ENCODE data around the gene PCMT1. TPM values are rescaled to one million over a fixed set of nuclear protein-coding genes. Genes with fewer than 3 reads are reported as not detected.

The PCMT1 gene
- total RNA-seq, 2 experiments from 2014 or later: 14.4 to 15.7 TPM

DNA sequence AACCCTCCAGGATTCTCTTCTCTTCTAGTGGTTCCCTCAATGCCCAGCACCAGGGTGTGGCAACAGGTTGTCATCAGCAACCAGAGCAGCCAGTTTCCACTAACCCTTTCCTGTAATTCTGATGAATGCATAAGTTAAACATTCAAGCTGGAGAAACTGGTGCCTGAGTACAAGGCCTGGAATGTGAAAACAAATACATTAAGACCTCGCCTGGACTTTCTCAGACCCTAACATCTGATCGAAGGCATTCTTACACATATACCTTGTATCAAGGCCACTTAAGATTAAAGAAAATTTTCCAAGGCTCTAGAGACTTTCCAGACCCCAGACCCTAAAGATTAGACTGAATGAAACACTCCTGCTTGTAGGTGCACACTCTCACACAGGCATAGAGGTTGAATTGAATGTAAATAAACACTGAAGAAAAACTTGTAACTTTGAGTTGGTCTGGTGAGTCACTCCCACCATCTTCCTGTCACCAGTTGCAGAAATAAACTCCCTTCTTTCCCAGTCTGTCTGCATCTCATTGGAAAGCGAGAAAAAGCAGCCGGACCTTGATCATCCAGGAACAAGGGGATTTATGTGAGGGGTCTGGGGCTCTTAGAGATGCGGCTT, 105.6 kb downstream of the PCMT1 start:
- TF ChIP-seq CTCF (IDR thresholded peaks at IDR 0.05): no peak
- Mint-ChIP-seq H3K27me3 (peaks cover 11% of the 10 kb centered on the region), H3K9me3 (no peaks in the 10 kb centered on the region), H3K4me1 (ENCODE audit: low read depth) (peaks cover 18% of the 10 kb centered on the region), H3K36me3 (ENCODE audit: low read depth) (no peaks in the 10 kb centered on the region), H3K27ac (no peak overlapping the region), H3K4me3 (no peak overlapping the region)
- no peak overlapping the region for H3K4me3 ChIP-seq (ENCODE audit: low read length)
- CTCF ChIA-PET: no interaction called here
- ATAC-seq (ENCODE audit: poor library complexity) (no peak), DNase-seq (no peak)
- no peaks in the 10 kb centered on the region for H3K36me3 ChIP-seq (ENCODE audit: insufficient read depth, low read length)
- peaks cover 9% of the 10 kb centered on the region for H3K4me1 ChIP-seq (ENCODE audit: insufficient read depth, low read length)
- intact Hi-C loops (cut with DNase I, micrococcal nuclease): no loop called here
- POLR2A ChIA-PET: no interaction called here
- H3K27ac ChIP-seq (ENCODE audit: low read depth in 1 of 2, low read length in 2 of 2): no peak overlapping the region
- H3K27me3 ChIP-seq (ENCODE audit: control insufficient read depth in 1 of 2, insufficient read depth in 2 of 2, low read length in 2 of 2): peaks cover 0 to 2% of the 10 kb centered on the region in 2 experiments
- no peaks in the 10 kb centered on the region for H3K9me3 ChIP-seq (ENCODE audit: control insufficient read depth in 1 of 2, insufficient read depth in 1 of 2, low read length in 2 of 2)

GRCh38 chr6:149855741-149856140, 106.2 kb downstream of the PCMT1 start:
- Histone ChIP-seq H3K4me3 (ENCODE audit: low read length) (no peak overlapping the region), H3K27me3 (ENCODE audit: control insufficient read depth in 1 of 2, insufficient read depth in 2 of 2, low read length in 2 of 2) (peaks cover 0 to 5% of the 10 kb centered on the region in 2 experiments), H3K27ac (ENCODE audit: low read depth in 1 of 2, low read length in 2 of 2) (no peak overlapping the region), H3K4me1 (ENCODE audit: insufficient read depth, low read length) (peaks cover 9% of the 10 kb centered on the region), H3K36me3 (ENCODE audit: insufficient read depth, low read length) (no peaks in the 10 kb centered on the region), H3K9me3 (ENCODE audit: control insufficient read depth in 1 of 2, insufficient read depth in 1 of 2, low read length in 2 of 2) (no peaks in the 10 kb centered on the region)
- Mint-ChIP-seq H3K4me3 (no peak overlapping the region), H3K4me1 (ENCODE audit: low read depth) (peaks cover 18% of the 10 kb centered on the region), H3K36me3 (ENCODE audit: low read depth) (no peaks in the 10 kb centered on the region), H3K9me3 (no peaks in the 10 kb centered on the region), H3K27me3 (peaks cover 17% of the 10 kb centered on the region), H3K27ac (no peak overlapping the region)
- no peak for TF ChIP-seq CTCF (IDR thresholded peaks at IDR 0.05)
- CTCF ChIA-PET: no interaction called here
- no peak for DNase-seq
- ATAC-seq (ENCODE audit: poor library complexity): no peak
- intact Hi-C loops (cut with DNase I, micrococcal nuclease): no loop called here
- POLR2A ChIA-PET: no interaction called here

- TF ChIP-seq CTCF (IDR thresholded peaks at IDR 0.05): no peak
- H3K36me3 Mint-ChIP-seq (ENCODE audit: low read depth): no peaks in the 10 kb centered on the region
- ATAC-seq (ENCODE audit: poor library complexity) (no peak), DNase-seq (no peak)
- no peak overlapping the region for H3K27ac ChIP-seq (ENCODE audit: low read depth in 1 of 2, low read length in 2 of 2)
- H3K9me3 Mint-ChIP-seq: no peaks in the 10 kb centered on the region
- intact Hi-C loops (cut with DNase I, micrococcal nuclease): no loop called here
- peaks cover 23% of the 10 kb centered on the region for H3K27me3 Mint-ChIP-seq
- peaks cover 17% of the 10 kb centered on the region for H3K4me1 Mint-ChIP-seq (ENCODE audit: low read depth)
- H3K9me3 ChIP-seq (ENCODE audit: control insufficient read depth in 1 of 2, insufficient read depth in 1 of 2, low read length in 2 of 2): no peaks in the 10 kb centered on the region
- H3K4me1 ChIP-seq (ENCODE audit: insufficient read depth, low read length): peaks cover 9% of the 10 kb centered on the region
- H3K36me3 ChIP-seq (ENCODE audit: insufficient read depth, low read length): no peaks in the 10 kb centered on the region
- H3K27ac Mint-ChIP-seq: no peak overlapping the region
- CTCF ChIA-PET: no interaction called here
- peaks cover 0 to 5% of the 10 kb centered on the region in 2 experiments for H3K27me3 ChIP-seq (ENCODE audit: control insufficient read depth in 1 of 2, insufficient read depth in 2 of 2, low read length in 2 of 2)
- POLR2A ChIA-PET: no interaction called here
- H3K4me3 ChIP-seq (ENCODE audit: low read length): no peak overlapping the region
- H3K4me3 Mint-ChIP-seq: no peak overlapping the region
These were observed 106.9 kb downstream of the PCMT1 start for GRCh38 chr6:149856256-149856994.
